K562 (cell line): ENCODE measurements around the gene JUN. TPM values are rescaled to one million over a fixed set of nuclear protein-coding genes. Genes with fewer than 3 reads are reported as not detected.

Experiments
- CEBPB ChIP-seq: fragments of 450-650 bp; IDR thresholded peaks from 2 replicates; pipeline ENCODE4 v1.6.1; 2016; ENCODE audit warnings: missing genetic modification characterization, missing compliant biosample characterization
- DNMT1 ChIP-seq: fragments of 450-650 bp; IDR thresholded peaks from 2 replicates; pipeline ENCODE4 v1.6.1; 2016; ENCODE audit warnings: antibody characterized with exemption, mild to moderate bottlenecking
- MGA ChIP-seq: fragments of 450-650 bp; IDR thresholded peaks from 2 replicates; pipeline ENCODE4 v1.6.1; 2016; ENCODE audit warnings: mild to moderate bottlenecking, moderate library complexity
- RERE ChIP-seq: sonication (generic); formaldehyde crosslinking; IDR thresholded peaks from 2 replicates; pipeline ENCODE4 v1.8.0; 2023; ENCODE audit warnings: missing genetic modification reagents, mild to moderate bottlenecking, borderline replicate concordance
- ZNF592 ChIP-seq: fragments of 450-650 bp; IDR thresholded peaks from 2 replicates; pipeline ENCODE4 v1.6.1; 2017; ENCODE audit warnings: antibody characterized with exemption, mild to moderate bottlenecking
- polyA plus RNA-seq, 8 experiments: library from polyadenylated mRNA; depleted of rRNA in 4 of 8; stranded (reverse) in 5 of 8; unstranded in 3 of 8; fragments of >200 nt; fragmentation: Nextera tagmentation in 2 of 8; fragmentation: Illumina TruSeq in 1 of 8; extraction: Ambion mirVana in 2 of 8; extraction: Trizol in 1 of 8; gene quantifications; 2 replicates each; pipeline versions ENCODE4 v1.2.1 to v1.2.3, GENCODE V29; 2011 to 2014; ENCODE audit warnings: inconsistent platforms in 1 of 8, missing spikeins in 1 of 8
- total RNA-seq, 7 experiments: library from RNA; depleted of rRNA in 6 of 7; stranded (reverse); fragments of >200 nt in 6 of 7; fragmentation: Illumina TruSeq in 2 of 7; extraction: Trizol in 2 of 7; gene quantifications; 2 replicates each; pipeline versions ENCODE4 v1.2.1 to v1.2.3, GENCODE V29; 2011 to 2021; ENCODE audit warnings: low replicate concordance in 1 of 7

The JUN gene
- total and polyA plus RNA-seq, 9 of the 15 experiments (the other 6 are each of a cell fraction or from before 2014, with no cell fraction given): 0.32 to 23.4 (median 4.0) TPM

GRCh38 chr1:58784758-58785441, 1.1 kb upstream of the JUN start (continued):
- TF ChIP-seq ZNF592 (0 out of 2 replicates have a peak, but pooled peaks have one; percentile 30), MGA (no peak; the same call in 1 of the 2 replicates), DNMT1 (no peak), RERE (no peak), CEBPB (tag) (no peak)
